ENCODE measurements around the gene TP53BP2.

DNA sequence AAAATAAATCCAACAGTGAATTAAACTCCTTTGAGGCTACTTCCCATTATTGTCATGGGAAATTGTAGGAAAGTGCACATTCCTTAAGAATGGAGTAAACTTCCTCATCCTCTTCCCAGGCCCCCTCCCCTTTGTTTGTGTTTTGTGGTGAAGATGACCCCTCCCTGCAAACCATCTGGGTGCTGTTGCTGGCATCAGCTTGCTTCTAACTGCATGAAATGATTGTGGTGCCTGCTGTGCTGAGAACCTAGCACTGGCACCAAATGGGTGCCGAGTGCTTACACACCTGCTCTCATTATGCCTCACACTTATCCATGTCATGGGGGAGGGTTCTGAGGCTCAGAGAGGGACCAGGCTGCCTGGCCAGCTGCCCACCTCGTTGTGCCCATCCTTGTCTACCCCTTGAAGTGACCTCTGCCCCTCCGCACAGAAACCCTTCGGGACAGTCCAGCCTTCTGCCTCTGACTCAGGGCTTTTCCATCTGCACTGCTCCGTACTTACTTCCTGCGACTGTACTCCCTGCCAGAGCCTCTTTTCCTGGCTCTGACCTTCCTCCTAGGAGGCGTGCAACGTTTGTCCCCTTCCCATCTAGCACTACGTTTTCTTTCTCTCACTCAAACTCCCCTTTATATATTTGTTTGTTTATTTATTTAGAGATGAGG, 102.8 kb downstream of the TP53BP2 start:
- TF ChIP-seq, protein P1, sequence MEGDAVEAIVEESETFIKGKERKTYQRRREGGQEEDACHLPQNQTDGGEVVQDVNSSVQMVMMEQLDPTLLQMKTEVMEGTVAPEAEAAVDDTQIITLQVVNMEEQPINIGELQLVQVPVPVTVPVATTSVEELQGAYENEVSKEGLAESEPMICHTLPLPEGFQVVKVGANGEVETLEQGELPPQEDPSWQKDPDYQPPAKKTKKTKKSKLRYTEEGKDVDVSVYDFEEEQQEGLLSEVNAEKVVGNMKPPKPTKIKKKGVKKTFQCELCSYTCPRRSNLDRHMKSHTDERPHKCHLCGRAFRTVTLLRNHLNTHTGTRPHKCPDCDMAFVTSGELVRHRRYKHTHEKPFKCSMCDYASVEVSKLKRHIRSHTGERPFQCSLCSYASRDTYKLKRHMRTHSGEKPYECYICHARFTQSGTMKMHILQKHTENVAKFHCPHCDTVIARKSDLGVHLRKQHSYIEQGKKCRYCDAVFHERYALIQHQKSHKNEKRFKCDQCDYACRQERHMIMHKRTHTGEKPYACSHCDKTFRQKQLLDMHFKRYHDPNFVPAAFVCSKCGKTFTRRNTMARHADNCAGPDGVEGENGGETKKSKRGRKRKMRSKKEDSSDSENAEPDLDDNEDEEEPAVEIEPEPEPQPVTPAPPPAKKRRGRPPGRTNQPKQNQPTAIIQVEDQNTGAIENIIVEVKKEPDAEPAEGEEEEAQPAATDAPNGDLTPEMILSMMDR (IDR thresholded peaks at IDR 0.05): no peak
- no peak for TF ChIP-seq POLR2A (IDR thresholded peaks at IDR 0.05)
